Measurements from ENCODE around the gene SELPLG. TPM values are rescaled to one million over a fixed set of nuclear protein-coding genes. Genes with fewer than 3 reads are reported as not detected.

SELPLG gene
- 1 to 10 TPM in 3 of 4 donors, under 1 TPM in 1; 0.19 to 5.0 (median 2.6) TPM for total RNA-seq

- intact Hi-C loops (cut with DNase I; ENCODE audit: low total_unique reads) (no loop called here), in situ Hi-C loops (cut with MboI; ENCODE audit: low sequenced_read_pairs in 4 of 4) (loop anchor here (25.0 kb wide), 2 partner anchors 329 to 454 kb away; partner anchors contain the start of genes ALKBH2 (in 2 of the 4) and UNG (in 2 of the 4))
- Histone ChIP-seq H3K27me3 (peaks cover 0 to 11% (median 0%) of the 10 kb centered on the region in 3 donors), H3K36me3 (no peaks in the 10 kb centered on the region), H3K4me3 (peak within 1 kb of the TSS in 1 of 4 donors; percentile 24), H3K4me1 (peaks cover 12 to 14% of the 10 kb centered on the region in 2 donors), H3K27ac (peak within 1 kb of the TSS in 3 of 4 donors; percentile 31 to 48 (median 44)), H3K9me3 (no peaks in the 10 kb centered on the region)
- ATAC-seq (peak in 1 of 2 donors; percentile 26), DNase-seq (peak; percentile 36 to 59)
- TF ChIP-seq CTCF (IDR thresholded peaks at IDR 0.05 in 4 of 5, conservative IDR thresholded peaks at IDR 0.05 in 1 of 5) (no peak), POLR2A (IDR thresholded peaks at IDR 0.05) (peak in 1 of 2 donors; percentile 10)
Observed at GRCh38 chr12:108633534-108634248, at the start of gene SELPLG. SELPLG (minus strand) TSS chr12:108633894; CDS start chr12:108624307, 9,587 bp downstream.

GRCh38 chr12:108681317-108681716, 47.6 kb upstream of the SELPLG start:
- no peaks in the 10 kb centered on the region for H3K9me3 ChIP-seq
- ATAC-seq = no peak
- in situ Hi-C loops (cut with MboI; ENCODE audit: low sequenced_read_pairs in 4 of 4) (loop anchor here in 1 of 4 donors (25.0 kb wide), 1 partner anchor 431 kb away; the partner anchor contains the start of gene ACACB), intact Hi-C loops (cut with DNase I; ENCODE audit: low total_unique reads) (no loop called here)
- no peak for TF ChIP-seq POLR2A (IDR thresholded peaks at IDR 0.05)
- no peak for TF ChIP-seq CTCF (IDR thresholded peaks at IDR 0.05 in 4 of 5, conservative IDR thresholded peaks at IDR 0.05 in 1 of 5)
- H3K27ac ChIP-seq = peak overlapping the region; percentile 7 to 37 (median 18)
- H3K4me1 ChIP-seq = peaks cover 66 to 71% of the 10 kb centered on the region in 2 donors
- H3K4me3 ChIP-seq = no peak overlapping the region
- DNase-seq = no peak
- H3K27me3 ChIP-seq = no peaks in the 10 kb centered on the region
- H3K36me3 ChIP-seq = no peaks in the 10 kb centered on the region

- Histone ChIP-seq H3K27me3 (no peaks in the 10 kb centered on the region), H3K27ac (peak overlapping the region; percentile 7 to 66 (median 56)), H3K4me3 (no peak overlapping the region), H3K36me3 (no peaks in the 10 kb centered on the region), H3K9me3 (no peaks in the 10 kb centered on the region), H3K4me1 (peaks cover 47 to 50% of the 10 kb centered on the region in 2 donors)
- ATAC-seq = no peak
- intact Hi-C loops (cut with DNase I; ENCODE audit: low total_unique reads) (no loop called here), in situ Hi-C loops (cut with MboI; ENCODE audit: low sequenced_read_pairs in 4 of 4) (loop anchor here in 1 of 4 donors (25.0 kb wide), 1 partner anchor 433 kb away; the partner anchor contains the start of gene ACACB)
- no peak for TF ChIP-seq POLR2A (IDR thresholded peaks at IDR 0.05)
- TF ChIP-seq CTCF (IDR thresholded peaks at IDR 0.05 in 4 of 5, conservative IDR thresholded peaks at IDR 0.05 in 1 of 5) = no peak
- DNase-seq = no peak
Observed at GRCh38 chr12:108679106-108679681, 45.5 kb upstream of the SELPLG start.

GRCh38 chr12:108678104-108678730, 44.5 kb upstream of the SELPLG start:
- Histone ChIP-seq H3K9me3 (no peaks in the 10 kb centered on the region), H3K36me3 (no peaks in the 10 kb centered on the region), H3K27me3 (no peaks in the 10 kb centered on the region), H3K4me3 (no peak overlapping the region), H3K27ac (peak overlapping the region; percentile 42 to 66 (median 62)), H3K4me1 (peaks cover 41 to 42% of the 10 kb centered on the region in 2 donors)
- in situ Hi-C loops (cut with MboI; ENCODE audit: low sequenced_read_pairs in 4 of 4) = loop anchor here in 1 of 4 donors (25.0 kb wide), 1 partner anchor 434 kb away; the partner anchor contains the start of gene ACACB
- TF ChIP-seq POLR2A (IDR thresholded peaks at IDR 0.05) (no peak), CTCF (IDR thresholded peaks at IDR 0.05 in 4 of 5, conservative IDR thresholded peaks at IDR 0.05 in 1 of 5) (no peak)
- intact Hi-C loops (cut with DNase I; ENCODE audit: low total_unique reads) = no loop called here
- DNase-seq (peak in 1 of 2 donors; percentile 51), ATAC-seq (peak; percentile 40 to 82)
